ENCODE results near the gene AIFM2. TPM values are rescaled to one million over a fixed set of nuclear protein-coding genes. Genes with fewer than 3 reads are reported as not detected.
"Not testable (repeated sequence)": the region's sequence is repeated elsewhere in the genome, so short reads cannot be mapped to it uniquely, and the experiment has no call there.

The AIFM2 gene
- total RNA-seq, 1 donor from 2014 or later: 0.74 TPM

- Mint-ChIP-seq H3K27ac (ENCODE audit: unreplicated experiment) (no peak overlapping the region), H3K36me3 (ENCODE audit: unreplicated experiment) (peaks cover 4% of the 10 kb centered on the region), H3K9me3 (ENCODE audit: unreplicated experiment) (no peaks in the 10 kb centered on the region), H3K4me3 (ENCODE audit: unreplicated experiment) (no peak overlapping the region), H3K4me1 (ENCODE audit: low read depth, unreplicated experiment) (peaks cover 1% of the 10 kb centered on the region), H3K27me3 (ENCODE audit: unreplicated experiment) (peaks cover 3% of the 10 kb centered on the region)
- no peak for DNase-seq
- TF ChIP-seq, protein P1, sequence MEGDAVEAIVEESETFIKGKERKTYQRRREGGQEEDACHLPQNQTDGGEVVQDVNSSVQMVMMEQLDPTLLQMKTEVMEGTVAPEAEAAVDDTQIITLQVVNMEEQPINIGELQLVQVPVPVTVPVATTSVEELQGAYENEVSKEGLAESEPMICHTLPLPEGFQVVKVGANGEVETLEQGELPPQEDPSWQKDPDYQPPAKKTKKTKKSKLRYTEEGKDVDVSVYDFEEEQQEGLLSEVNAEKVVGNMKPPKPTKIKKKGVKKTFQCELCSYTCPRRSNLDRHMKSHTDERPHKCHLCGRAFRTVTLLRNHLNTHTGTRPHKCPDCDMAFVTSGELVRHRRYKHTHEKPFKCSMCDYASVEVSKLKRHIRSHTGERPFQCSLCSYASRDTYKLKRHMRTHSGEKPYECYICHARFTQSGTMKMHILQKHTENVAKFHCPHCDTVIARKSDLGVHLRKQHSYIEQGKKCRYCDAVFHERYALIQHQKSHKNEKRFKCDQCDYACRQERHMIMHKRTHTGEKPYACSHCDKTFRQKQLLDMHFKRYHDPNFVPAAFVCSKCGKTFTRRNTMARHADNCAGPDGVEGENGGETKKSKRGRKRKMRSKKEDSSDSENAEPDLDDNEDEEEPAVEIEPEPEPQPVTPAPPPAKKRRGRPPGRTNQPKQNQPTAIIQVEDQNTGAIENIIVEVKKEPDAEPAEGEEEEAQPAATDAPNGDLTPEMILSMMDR (IDR thresholded peaks at IDR 0.05; ENCODE audit: partially characterized antibody, unreplicated experiment): no peak
Observed at GRCh38 chr10:70111496-70111895, 21.1 kb downstream of the AIFM2 start.

- H3K4me3 Mint-ChIP-seq (ENCODE audit: unreplicated experiment): no peak overlapping the region
- DNase-seq: no peak
- peaks cover 8% of the 10 kb centered on the region for H3K27me3 Mint-ChIP-seq (ENCODE audit: unreplicated experiment)
- no peaks in the 10 kb centered on the region for H3K9me3 Mint-ChIP-seq (ENCODE audit: unreplicated experiment)
- peaks cover 4% of the 10 kb centered on the region for H3K36me3 Mint-ChIP-seq (ENCODE audit: unreplicated experiment)
- H3K27ac Mint-ChIP-seq (ENCODE audit: unreplicated experiment): no peak overlapping the region
- peaks cover 10% of the 10 kb centered on the region for H3K4me1 Mint-ChIP-seq (ENCODE audit: low read depth, unreplicated experiment)
- TF ChIP-seq, protein P1 (IDR thresholded peaks at IDR 0.05; ENCODE audit: partially characterized antibody, unreplicated experiment): no peak
Observed at GRCh38 chr10:70109064-70109729, 23.4 kb downstream of the AIFM2 start.

GRCh38 chr10:70106958-70107791, 25.4 kb downstream of the AIFM2 start:
- no peak overlapping the region for H3K4me3 Mint-ChIP-seq (ENCODE audit: unreplicated experiment)
- no peak overlapping the region for H3K27ac Mint-ChIP-seq (ENCODE audit: unreplicated experiment)
- H3K4me1 Mint-ChIP-seq (ENCODE audit: low read depth, unreplicated experiment): peaks cover 10% of the 10 kb centered on the region
- TF ChIP-seq, protein P1 (IDR thresholded peaks at IDR 0.05; ENCODE audit: partially characterized antibody, unreplicated experiment): peak; percentile 78
- no peaks in the 10 kb centered on the region for H3K36me3 Mint-ChIP-seq (ENCODE audit: unreplicated experiment)
- DNase-seq: peak; percentile 73
- no peaks in the 10 kb centered on the region for H3K9me3 Mint-ChIP-seq (ENCODE audit: unreplicated experiment)
- H3K27me3 Mint-ChIP-seq (ENCODE audit: unreplicated experiment): peaks cover 7% of the 10 kb centered on the region

GRCh38 chr10:70101668-70102067, 31.0 kb downstream of the AIFM2 start:
- Mint-ChIP-seq H3K9me3 (ENCODE audit: unreplicated experiment) (no peaks in the 10 kb centered on the region), H3K36me3 (ENCODE audit: unreplicated experiment) (no peaks in the 10 kb centered on the region), H3K4me3 (ENCODE audit: unreplicated experiment) (no peak overlapping the region), H3K27ac (ENCODE audit: unreplicated experiment) (no peak overlapping the region), H3K27me3 (ENCODE audit: unreplicated experiment) (peaks cover 7% of the 10 kb centered on the region), H3K4me1 (ENCODE audit: low read depth, unreplicated experiment) (peaks cover 9% of the 10 kb centered on the region)
- no peak for DNase-seq
- TF ChIP-seq, protein P1 (IDR thresholded peaks at IDR 0.05; ENCODE audit: partially characterized antibody, unreplicated experiment): no peak

DNA sequence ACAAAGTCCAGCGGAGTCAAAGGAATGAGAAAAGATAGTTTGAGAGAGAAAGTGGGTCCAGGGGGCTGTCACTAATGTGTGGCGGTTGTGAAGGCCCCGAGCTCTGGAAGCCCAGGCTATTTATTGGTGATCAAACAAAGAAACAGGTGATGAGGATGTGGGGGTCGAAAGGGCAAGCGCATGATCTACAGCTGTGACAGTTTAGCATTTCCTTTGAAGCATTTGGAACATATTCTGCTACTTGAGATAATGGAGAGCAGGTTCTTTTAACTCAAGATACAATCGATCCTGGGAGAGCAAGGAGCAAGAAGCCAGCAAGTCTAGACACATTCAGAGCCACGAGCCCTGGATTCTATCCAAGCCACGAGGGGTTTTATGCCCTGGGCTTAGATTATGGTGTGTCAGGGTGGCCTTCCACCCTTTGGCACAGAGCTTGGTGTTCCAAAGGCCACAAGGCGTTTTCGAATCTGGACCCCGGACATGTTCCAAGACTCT, 31.5 kb downstream of the AIFM2 start:
- not testable (repeated sequence) for H3K9me3 Mint-ChIP-seq (ENCODE audit: unreplicated experiment); H3K27me3 Mint-ChIP-seq (ENCODE audit: unreplicated experiment); DNase-seq; H3K4me1 Mint-ChIP-seq (ENCODE audit: low read depth, unreplicated experiment); H3K27ac Mint-ChIP-seq (ENCODE audit: unreplicated experiment); H3K36me3 Mint-ChIP-seq (ENCODE audit: unreplicated experiment); H3K4me3 Mint-ChIP-seq (ENCODE audit: unreplicated experiment)

Measured in glutamatergic neuron (in vitro differentiated cells).